Measurements from ENCODE around the gene ARHGAP1. TPM values are rescaled to one million over a fixed set of nuclear protein-coding genes. Genes with fewer than 3 reads are reported as not detected.

The ARHGAP1 gene
- total and polyA plus RNA-seq, 2 of the 13 experiments (the other 11 are each of a cell fraction or from before 2014, with no cell fraction given): 18.6 to 30.3 TPM

DNA sequence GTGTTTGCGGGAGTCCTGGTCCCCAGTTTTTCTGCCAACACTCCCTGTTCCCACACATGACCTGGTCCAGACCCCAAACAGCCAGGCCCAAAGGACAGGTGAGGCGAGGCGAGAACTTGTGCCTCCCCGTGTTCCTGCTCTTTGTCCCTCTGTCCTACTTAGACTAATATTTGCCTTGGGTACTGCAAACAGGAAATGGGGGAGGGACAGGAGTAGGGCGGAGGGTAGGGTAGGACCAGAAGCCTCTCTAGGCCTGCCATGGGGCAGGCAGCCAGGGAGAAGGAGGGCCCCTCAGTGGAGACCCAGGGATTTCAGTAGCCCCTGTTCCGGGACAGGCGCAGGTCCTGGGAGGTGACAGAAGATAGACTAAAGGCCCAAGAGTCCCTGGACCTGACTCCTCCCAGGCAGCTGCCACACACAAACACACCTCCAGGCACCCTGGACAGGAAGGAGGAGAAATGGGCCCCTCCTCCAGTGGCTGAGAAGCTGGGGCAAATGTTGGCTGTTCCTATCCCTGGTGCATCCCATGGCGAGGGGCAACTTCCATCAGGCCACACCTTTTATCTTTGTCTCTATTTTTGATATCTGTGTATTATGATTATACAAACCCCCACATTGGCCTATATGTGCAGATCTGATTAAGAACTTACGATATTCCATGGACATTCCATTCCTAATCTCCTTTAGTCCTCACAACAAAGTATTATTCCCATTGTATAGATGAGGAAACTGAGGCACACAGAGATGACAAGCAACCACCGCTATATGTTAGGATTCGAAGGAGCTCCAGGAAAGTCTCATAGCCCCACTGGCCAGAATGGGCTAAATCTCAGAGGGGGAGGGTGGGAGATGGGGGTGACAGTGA is 18.0 kb upstream of the ARHGAP1 start (continued):
- TF ChIP-seq, protein P1, sequence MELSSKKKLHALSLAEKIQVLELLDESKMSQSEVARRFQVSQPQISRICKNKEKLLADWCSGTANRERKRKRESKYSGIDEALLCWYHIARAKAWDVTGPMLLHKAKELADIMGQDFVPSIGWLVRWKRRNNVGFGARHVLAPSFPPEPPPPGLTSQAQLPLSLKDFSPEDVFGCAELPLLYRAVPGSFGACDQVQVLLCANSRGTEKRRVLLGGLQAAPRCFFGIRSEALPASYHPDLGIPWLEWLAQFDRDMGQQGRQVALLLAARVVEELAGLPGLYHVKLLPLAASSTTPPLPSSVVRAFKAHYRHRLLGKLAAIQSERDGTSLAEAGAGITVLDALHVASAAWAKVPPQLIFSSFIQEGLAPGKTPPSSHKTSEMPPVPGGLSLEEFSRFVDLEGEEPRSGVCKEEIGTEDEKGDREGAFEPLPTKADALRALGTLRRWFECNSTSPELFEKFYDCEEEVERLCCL (CRISPR knock-in tag; IDR thresholded peaks at IDR 0.05; ENCODE audit: borderline replicate concordance): no peak
- TF ChIP-seq, protein P2, sequence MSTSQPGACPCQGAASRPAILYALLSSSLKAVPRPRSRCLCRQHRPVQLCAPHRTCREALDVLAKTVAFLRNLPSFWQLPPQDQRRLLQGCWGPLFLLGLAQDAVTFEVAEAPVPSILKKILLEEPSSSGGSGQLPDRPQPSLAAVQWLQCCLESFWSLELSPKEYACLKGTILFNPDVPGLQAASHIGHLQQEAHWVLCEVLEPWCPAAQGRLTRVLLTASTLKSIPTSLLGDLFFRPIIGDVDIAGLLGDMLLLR (CRISPR knock-in tag; IDR thresholded peaks at IDR 0.05): no peak
- TF ChIP-seq TCF7L2 (IDR thresholded peaks at IDR 0.05; ENCODE audit: low read depth, low read length) (no peak), NR2F1 (CRISPR knock-in tag; IDR thresholded peaks at IDR 0.05) (peak; percentile 80), ATF7-NPFF (CRISPR knock-in tag; IDR thresholded peaks at IDR 0.05; ENCODE audit: low read depth) (0 out of 2 replicates have a peak, but pooled peaks have one; percentile 22), HDAC1 (CRISPR knock-in tag; IDR thresholded peaks at IDR 0.05) (no peak; the same call in 1 of the 2 replicates), NFIB (CRISPR knock-in tag; IDR thresholded peaks at IDR 0.05; ENCODE audit: borderline replicate concordance) (no peak), PHB2 (IDR thresholded peaks at IDR 0.05; ENCODE audit: partially characterized antibody) (no peak), GTF2F1 (IDR thresholded peaks at IDR 0.05; ENCODE audit: low read length) (no peak), EZH2 (conservative IDR thresholded peaks at IDR 0.05; ENCODE audit: low read depth, low read length) (no peak), ZNF180 (CRISPR knock-in tag; IDR thresholded peaks at IDR 0.05; ENCODE audit: borderline replicate concordance, low read depth) (no peak), POLR2AphosphoS5 (IDR thresholded peaks at IDR 0.05; ENCODE audit: low read depth, low read length) (peak; percentile 72), ZNF124 (CRISPR knock-in tag; IDR thresholded peaks at IDR 0.05) (peak; percentile 86)
- TF ChIP-seq, protein P3, sequence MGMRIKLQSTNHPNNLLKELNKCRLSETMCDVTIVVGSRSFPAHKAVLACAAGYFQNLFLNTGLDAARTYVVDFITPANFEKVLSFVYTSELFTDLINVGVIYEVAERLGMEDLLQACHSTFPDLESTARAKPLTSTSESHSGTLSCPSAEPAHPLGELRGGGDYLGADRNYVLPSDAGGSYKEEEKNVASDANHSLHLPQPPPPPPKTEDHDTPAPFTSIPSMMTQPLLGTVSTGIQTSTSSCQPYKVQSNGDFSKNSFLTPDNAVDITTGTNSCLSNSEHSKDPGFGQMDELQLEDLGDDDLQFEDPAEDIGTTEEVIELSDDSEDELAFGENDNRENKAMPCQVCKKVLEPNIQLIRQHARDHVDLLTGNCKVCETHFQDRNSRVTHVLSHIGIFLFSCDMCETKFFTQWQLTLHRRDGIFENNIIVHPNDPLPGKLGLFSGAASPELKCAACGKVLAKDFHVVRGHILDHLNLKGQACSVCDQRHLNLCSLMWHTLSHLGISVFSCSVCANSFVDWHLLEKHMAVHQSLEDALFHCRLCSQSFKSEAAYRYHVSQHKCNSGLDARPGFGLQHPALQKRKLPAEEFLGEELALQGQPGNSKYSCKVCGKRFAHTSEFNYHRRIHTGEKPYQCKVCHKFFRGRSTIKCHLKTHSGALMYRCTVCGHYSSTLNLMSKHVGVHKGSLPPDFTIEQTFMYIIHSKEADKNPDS (CRISPR knock-in tag; IDR thresholded peaks at IDR 0.05): peak; percentile 98
- TF ChIP-seq, protein P4, sequence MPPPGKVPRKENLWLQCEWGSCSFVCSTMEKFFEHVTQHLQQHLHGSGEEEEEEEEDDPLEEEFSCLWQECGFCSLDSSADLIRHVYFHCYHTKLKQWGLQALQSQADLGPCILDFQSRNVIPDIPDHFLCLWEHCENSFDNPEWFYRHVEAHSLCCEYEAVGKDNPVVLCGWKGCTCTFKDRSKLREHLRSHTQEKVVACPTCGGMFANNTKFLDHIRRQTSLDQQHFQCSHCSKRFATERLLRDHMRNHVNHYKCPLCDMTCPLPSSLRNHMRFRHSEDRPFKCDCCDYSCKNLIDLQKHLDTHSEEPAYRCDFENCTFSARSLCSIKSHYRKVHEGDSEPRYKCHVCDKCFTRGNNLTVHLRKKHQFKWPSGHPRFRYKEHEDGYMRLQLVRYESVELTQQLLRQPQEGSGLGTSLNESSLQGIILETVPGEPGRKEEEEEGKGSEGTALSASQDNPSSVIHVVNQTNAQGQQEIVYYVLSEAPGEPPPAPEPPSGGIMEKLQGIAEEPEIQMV (CRISPR knock-in tag; IDR thresholded peaks at IDR 0.05; ENCODE audit: low read depth): peak; percentile 77; the same call in 1 of the 2 replicates
- TF ChIP-seq, protein P5, sequence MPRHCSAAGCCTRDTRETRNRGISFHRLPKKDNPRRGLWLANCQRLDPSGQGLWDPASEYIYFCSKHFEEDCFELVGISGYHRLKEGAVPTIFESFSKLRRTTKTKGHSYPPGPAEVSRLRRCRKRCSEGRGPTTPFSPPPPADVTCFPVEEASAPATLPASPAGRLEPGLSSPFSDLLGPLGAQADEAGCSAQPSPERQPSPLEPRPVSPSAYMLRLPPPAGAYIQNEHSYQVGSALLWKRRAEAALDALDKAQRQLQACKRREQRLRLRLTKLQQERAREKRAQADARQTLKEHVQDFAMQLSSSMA (CRISPR knock-in tag; IDR thresholded peaks at IDR 0.05): peak; percentile 47; the same call in 1 of the 2 replicates
- TF ChIP-seq, protein P6, sequence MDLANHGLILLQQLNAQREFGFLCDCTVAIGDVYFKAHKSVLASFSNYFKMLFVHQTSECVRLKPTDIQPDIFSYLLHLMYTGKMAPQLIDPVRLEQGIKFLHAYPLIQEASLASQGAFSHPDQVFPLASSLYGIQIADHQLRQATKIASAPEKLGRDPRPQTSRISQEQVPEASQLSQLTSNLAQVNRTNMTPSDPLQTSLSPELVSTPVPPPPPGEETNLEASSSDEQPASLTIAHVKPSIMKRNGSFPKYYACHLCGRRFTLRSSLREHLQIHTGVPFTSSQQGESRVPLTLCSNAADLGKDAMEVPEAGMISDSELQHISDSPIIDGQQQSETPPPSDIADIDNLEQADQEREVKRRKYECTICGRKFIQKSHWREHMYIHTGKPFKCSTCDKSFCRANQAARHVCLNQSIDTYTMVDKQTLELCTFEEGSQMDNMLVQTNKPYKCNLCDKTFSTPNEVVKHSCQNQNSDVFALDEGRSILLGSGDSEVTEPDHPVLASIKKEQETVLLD (CRISPR knock-in tag; IDR thresholded peaks at IDR 0.05; ENCODE audit: low read depth): no peak; the same call in none of the 2 replicates
- TF ChIP-seq, protein P7, sequence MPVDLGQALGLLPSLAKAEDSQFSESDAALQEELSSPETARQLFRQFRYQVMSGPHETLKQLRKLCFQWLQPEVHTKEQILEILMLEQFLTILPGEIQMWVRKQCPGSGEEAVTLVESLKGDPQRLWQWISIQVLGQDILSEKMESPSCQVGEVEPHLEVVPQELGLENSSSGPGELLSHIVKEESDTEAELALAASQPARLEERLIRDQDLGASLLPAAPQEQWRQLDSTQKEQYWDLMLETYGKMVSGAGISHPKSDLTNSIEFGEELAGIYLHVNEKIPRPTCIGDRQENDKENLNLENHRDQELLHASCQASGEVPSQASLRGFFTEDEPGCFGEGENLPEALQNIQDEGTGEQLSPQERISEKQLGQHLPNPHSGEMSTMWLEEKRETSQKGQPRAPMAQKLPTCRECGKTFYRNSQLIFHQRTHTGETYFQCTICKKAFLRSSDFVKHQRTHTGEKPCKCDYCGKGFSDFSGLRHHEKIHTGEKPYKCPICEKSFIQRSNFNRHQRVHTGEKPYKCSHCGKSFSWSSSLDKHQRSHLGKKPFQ (CRISPR knock-in tag; IDR thresholded peaks at IDR 0.05; ENCODE audit: insufficient replicate concordance): no peak

All from HepG2 (cell line).